Measurements from ENCODE around the gene SSRP1. TPM values are rescaled to one million over a fixed set of nuclear protein-coding genes. Genes with fewer than 3 reads are reported as not detected.

SSRP1 gene
- total and polyA plus RNA-seq, 2 of the 13 experiments (the other 11 are each of a cell fraction or from before 2014, with no cell fraction given) = 93.6 to 129 TPM

GRCh38 chr11:57353036-57353435 lies 17.3 kb upstream of the SSRP1 start:
- peaks cover 0 to 11% of the 10 kb centered on the region in 2 experiments; a peak in 4 of 5 replicates for H3K27me3 ChIP-seq (ENCODE audit: control insufficient read depth in 1 of 2, insufficient read depth in 2 of 2, low read length in 2 of 2)
- in situ Hi-C loops (cut with HindIII; ENCODE audit: extremely low pct_ligation_motif_present, low pct_unique_long_range_greater_than_20kb) = loop anchor here (10.0 kb wide), 1 partner anchor 508 kb away; no protein-coding TSS in a partner anchor
- WGBS (ENCODE audit: low lambda C conversion rate) = 25% methylated on average over 4 of the region's 5 CpGs
- H3K27ac ChIP-seq (ENCODE audit: extremely low read length, insufficient read depth, low read length) = no peak overlapping the region
- H4K20me1 ChIP-seq (ENCODE audit: insufficient read depth, low read length) = no peaks in the 10 kb centered on the region
- no peaks in the 10 kb centered on the region for H3K36me3 ChIP-seq (replicated peaks in 1 of 2; ENCODE audit: control insufficient read depth in 1 of 2, insufficient read depth in 2 of 2, low read length in 2 of 2)
- H3K79me2 ChIP-seq (ENCODE audit: insufficient read depth, low read length) = no peaks in the 10 kb centered on the region
- H3K4me3 ChIP-seq (replicated peaks in 1 of 3; ENCODE audit: insufficient read depth in 1 of 3, low read depth in 2 of 3, low read length in 3 of 3) = no peak overlapping the region
- DNase-seq (ENCODE audit: low spot score) (no peak), ATAC-seq (no peak), FAIRE-seq (no peak)
- ChIA-PET CTCF (ENCODE audit: low intra/inter-chr PET ratio, low total read pairs) (no interaction called here), POLR2A (no interaction called here)
- H3K4me2 ChIP-seq (ENCODE audit: low read depth, low read length) = no peak overlapping the region
- H3K4me1 ChIP-seq (ENCODE audit: insufficient read depth, low read length) = peaks cover 18% of the 10 kb centered on the region
- H2AFZ ChIP-seq (ENCODE audit: low read length) = no peak overlapping the region
- H3K9me3 ChIP-seq (ENCODE audit: low read length) = no peaks in the 10 kb centered on the region
- BruUV-seq (replicated peaks) = no TSS peak
- TF ChIP-seq GABPA (IDR thresholded peaks at IDR 0.05; ENCODE audit: low read depth, low read length) (no peak), GABPA (CRISPR knock-in tag; IDR thresholded peaks at IDR 0.05; ENCODE audit: low read depth) (no peak), KDM5A (IDR thresholded peaks at IDR 0.05; ENCODE audit: borderline replicate concordance, low read length) (no peak), KDM3A (CRISPR knock-in tag; IDR thresholded peaks at IDR 0.05; ENCODE audit: low read depth) (no peak)
- intact Hi-C loops (cut with micrococcal nuclease; ENCODE audit: unreplicated experiment) = no loop called here
- H3K9ac ChIP-seq (ENCODE audit: insufficient read depth, low read depth, low read length) = no peak overlapping the region

GRCh38 chr11:57349491-57350274 lies 14.0 kb upstream of the SSRP1 start:
- ChIA-PET CTCF (ENCODE audit: low intra/inter-chr PET ratio, low total read pairs) (no interaction called here), POLR2A (no interaction called here)
- H4K20me1 ChIP-seq (ENCODE audit: insufficient read depth, low read length) = no peaks in the 10 kb centered on the region
- ATAC-seq = peak; percentile 81
- FAIRE-seq = no peak
- H3K9me3 ChIP-seq (ENCODE audit: low read length) = no peaks in the 10 kb centered on the region
- H3K27ac ChIP-seq (ENCODE audit: extremely low read length, insufficient read depth, low read length) = no peak overlapping the region
- WGBS (ENCODE audit: low lambda C conversion rate) = 4% methylated on average over 21 of the region's 31 CpGs
- H3K4me2 ChIP-seq (ENCODE audit: low read depth, low read length) = peak overlapping the region; percentile 92
- H2AFZ ChIP-seq (ENCODE audit: low read length) = peak overlapping the region; percentile 71
- DNase-seq (ENCODE audit: low spot score) = peak; percentile 35
- H3K4me1 ChIP-seq (ENCODE audit: insufficient read depth, low read length) = peaks cover 47% of the 10 kb centered on the region
- no peaks in the 10 kb centered on the region for H3K79me2 ChIP-seq (ENCODE audit: insufficient read depth, low read length)
- intact Hi-C loops (cut with micrococcal nuclease; ENCODE audit: unreplicated experiment) (loop anchor here (5.0 to 10.0 kb wide), 2 partner anchors 72 to 215 kb away; no protein-coding TSS in a partner anchor), in situ Hi-C loops (cut with HindIII; ENCODE audit: extremely low pct_ligation_motif_present, low pct_unique_long_range_greater_than_20kb) (loop anchor here (5.0 to 10.0 kb wide), 5 partner anchors 108 to 505 kb away; partner anchors contain the start of genes TIMM10 and UBE2L6)
- H3K36me3 ChIP-seq (replicated peaks in 1 of 2; ENCODE audit: control insufficient read depth in 1 of 2, insufficient read depth in 2 of 2, low read length in 2 of 2) = no peaks in the 10 kb centered on the region
- BruUV-seq (replicated peaks) = no TSS peak
- no peak overlapping the region for H3K9ac ChIP-seq (ENCODE audit: insufficient read depth, low read depth, low read length)
- peaks cover 1 to 11% of the 10 kb centered on the region in 2 experiments; a peak in 4 of 5 replicates for H3K27me3 ChIP-seq (ENCODE audit: control insufficient read depth in 1 of 2, insufficient read depth in 2 of 2, low read length in 2 of 2)
- peak overlapping the region; percentile 46 to 72 (median 48); a peak in 5 of 6 replicates for H3K4me3 ChIP-seq (replicated peaks in 1 of 3; ENCODE audit: insufficient read depth in 1 of 3, low read depth in 2 of 3, low read length in 3 of 3)
- TF ChIP-seq SOX6 (IDR thresholded peaks at IDR 0.05) = no peak
- peak; percentile 50 for TF ChIP-seq SOX6 (CRISPR knock-in tag; IDR thresholded peaks at IDR 0.05)
- peak; percentile 49; the same call in 1 of the 2 replicates for TF ChIP-seq ETV5 (CRISPR knock-in tag; IDR thresholded peaks at IDR 0.05; ENCODE audit: borderline replicate concordance)
- TF ChIP-seq ZBTB20 (CRISPR knock-in tag; IDR thresholded peaks at IDR 0.05; ENCODE audit: borderline replicate concordance, low read depth) = no peak
- no peak for TF ChIP-seq GMEB1 (CRISPR knock-in tag; IDR thresholded peaks at IDR 0.05; ENCODE audit: borderline replicate concordance)
- TF ChIP-seq PRPF4 (IDR thresholded peaks at IDR 0.05; ENCODE audit: low read depth, low read length, poor library complexity, severe bottlenecking) = no peak
- no peak for TF ChIP-seq ARNT2 (CRISPR knock-in tag; IDR thresholded peaks at IDR 0.05; ENCODE audit: low read depth)
- no peak for TF ChIP-seq CHCHD3 (CRISPR knock-in tag; IDR thresholded peaks at IDR 0.05)
- no peak for TF ChIP-seq ZNF800 (CRISPR knock-in tag; IDR thresholded peaks at IDR 0.05)
- TF ChIP-seq ZNF350 (CRISPR knock-in tag; IDR thresholded peaks at IDR 0.05; ENCODE audit: borderline replicate concordance, low read depth) = peak; percentile 76; the same call in 1 of the 2 replicates

Data from HepG2 (cell line).